ACHN (cell line): ENCODE results near the gene E2F7.

Experiments
- DNase-seq: peaks from one replicate; pipeline ENCODE4 v3.0.0-alpha.2; 2015
- in situ Hi-C: cut with HindIII; loops from 2 replicates; pipeline ENCODE4 v1.10.0; 2017; ENCODE audit warnings: low sequenced_read_pairs, low pct_ligation_motif_present, low pct_unique_long_range_greater_than_20kb

The E2F7 gene

DNA sequence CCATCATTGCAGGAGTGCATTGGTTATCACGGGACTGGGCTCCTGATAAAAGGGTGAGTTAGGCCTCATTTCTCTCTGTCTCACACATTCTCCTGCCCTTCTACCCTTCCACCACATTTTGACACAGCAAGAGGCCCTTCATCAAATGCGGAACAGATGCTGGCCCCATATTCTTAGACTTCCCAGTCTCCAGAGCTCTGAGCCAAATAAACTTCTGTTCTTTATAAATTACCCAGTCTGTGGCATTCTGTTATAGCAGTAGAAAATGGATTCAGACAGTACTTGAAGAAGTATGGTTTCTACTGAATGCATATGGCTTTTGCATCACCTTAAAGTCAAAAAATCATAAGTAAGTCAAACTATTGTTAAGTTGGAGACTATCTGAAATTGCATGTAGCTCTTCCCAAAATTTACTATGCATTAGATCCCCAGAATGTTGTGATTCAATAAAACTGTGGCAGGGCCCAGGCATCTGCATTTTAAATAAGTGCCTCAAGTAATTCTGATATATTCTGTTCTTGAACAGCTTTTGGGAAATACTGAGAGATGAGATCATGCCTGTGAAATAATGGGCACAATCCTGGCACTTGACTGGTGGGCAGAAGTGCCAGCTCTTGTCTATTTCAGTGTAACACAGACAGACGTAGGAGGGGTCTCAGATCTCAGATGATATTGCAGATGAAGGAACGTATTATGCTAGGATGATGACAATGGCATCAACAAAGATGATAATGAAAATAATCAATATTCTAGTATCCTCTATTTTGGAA, 68.2 kb downstream of the E2F7 start:
- no peak for DNase-seq
- in situ Hi-C loops = no loop called here

- DNase-seq = no peak
- in situ Hi-C loops = no loop called here
These were observed 74.7 kb downstream of the E2F7 start for GRCh38 chr12:76990716-76991115.

DNA sequence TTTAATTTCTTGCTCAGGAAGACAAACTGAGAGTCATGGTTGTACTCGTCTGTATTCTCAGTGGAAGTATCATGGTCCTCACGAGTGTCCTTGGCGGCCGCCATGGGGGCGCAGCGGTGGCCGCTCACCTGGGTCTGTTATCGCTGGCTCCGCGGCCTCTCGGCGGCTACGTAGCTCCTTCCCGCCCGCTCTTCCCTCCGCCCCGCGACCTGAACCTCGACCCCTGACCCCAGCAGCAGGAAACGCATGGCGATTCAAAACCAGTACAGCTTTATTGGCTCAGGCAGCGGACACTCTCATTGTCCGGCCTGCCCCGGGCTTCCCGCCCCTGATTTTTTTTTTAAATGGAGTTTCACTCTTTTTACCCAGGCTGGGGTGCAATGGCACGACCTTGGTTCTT, 80.8 kb downstream of the E2F7 start:
- in situ Hi-C loops = no loop called here
- DNase-seq = no peak

DNA sequence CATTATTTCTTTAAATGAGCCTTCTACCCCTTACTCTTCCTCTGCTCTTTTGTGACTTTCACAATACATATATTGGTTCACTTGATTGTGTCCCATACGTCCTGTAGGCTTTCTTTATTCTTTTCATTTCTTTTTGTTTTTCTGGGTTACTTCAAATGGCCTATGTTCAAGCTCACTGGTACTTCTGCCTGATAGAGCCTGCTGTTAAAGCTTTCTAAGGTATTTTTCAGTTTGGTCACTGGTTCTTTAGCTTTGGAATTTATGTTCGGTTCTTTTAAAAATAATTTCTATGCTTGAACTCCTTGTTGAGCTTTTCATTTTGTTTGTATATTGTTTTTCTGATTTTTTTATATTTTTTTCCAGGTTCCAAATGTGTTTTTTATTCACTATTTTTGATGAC, 81.9 kb downstream of the E2F7 start:
- in situ Hi-C loops = no loop called here
- no peak for DNase-seq

DNA sequence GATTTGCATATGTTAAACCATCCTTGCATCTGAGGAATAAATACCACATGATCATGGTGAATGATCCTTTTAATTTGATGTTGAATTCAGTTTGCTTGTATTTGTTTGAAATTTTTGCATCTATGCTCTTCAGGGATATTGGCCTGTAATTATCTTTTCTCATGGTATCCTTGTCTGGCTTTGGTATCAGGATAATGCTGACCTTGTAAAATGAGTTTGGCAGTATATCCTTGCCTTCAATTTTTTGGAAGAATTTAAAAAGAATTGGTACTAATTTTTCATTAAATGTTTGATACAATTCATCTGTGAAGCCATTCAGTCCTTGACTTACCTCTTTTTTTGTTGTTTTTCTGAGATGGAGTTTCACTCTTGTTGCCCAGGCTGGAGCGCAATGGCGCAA, 85.2 kb downstream of the E2F7 start:
- no peak for DNase-seq
- in situ Hi-C loops = no loop called here

DNA sequence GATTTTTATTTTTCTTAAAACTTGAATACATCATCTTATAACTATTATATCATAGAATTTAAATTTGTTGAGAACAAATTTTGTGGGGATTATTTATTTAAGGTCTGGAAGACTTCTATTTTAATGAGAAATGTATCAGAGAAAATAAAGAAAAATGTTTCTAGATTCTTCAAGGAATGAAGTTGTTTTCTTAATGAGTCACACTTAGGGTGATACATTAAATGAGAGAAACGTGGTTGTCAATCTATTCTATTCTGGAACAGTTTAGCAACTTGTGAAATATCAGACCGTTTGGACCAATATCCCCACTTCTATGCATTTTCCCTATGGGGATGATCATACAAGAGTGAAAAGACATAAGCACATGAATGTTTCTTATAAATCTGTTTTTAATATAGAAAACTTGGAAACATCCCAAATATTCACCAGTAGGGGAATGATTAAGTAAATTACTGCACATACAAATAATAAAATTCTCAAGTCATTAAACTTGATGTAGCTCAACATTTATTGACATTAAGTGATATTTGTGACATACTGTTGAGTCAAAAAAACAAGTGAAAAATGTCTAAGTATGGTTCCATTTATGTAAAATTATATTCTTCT, 88.5 kb downstream of the E2F7 start:
- in situ Hi-C loops = no loop called here
- DNase-seq = no peak
